ENCODE results near the gene SEPTIN2.

DNA sequence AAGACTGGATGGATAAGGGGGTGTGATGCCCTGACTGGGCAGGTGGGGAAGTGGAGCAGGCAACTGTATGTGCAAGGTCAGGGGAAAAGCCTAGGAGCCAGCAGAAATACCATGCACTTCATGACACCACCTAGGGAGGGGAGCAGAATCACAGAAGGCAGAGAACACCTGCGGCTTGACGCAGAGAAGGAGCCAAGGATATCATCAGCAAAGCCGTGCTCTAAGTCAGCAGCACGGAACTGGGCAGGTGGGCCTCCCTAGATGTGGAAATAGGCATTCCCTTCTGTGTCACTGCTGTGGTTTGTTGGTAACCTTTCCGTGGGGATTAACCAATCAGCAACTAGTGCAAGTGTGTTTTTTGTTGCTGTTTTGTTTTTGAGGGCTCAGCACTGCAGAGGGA, 41.6 kb upstream of the SEPTIN2 start:
- TF ChIP-seq POLR2A (IDR thresholded peaks at IDR 0.05), result no peak
- TF ChIP-seq, protein P1, sequence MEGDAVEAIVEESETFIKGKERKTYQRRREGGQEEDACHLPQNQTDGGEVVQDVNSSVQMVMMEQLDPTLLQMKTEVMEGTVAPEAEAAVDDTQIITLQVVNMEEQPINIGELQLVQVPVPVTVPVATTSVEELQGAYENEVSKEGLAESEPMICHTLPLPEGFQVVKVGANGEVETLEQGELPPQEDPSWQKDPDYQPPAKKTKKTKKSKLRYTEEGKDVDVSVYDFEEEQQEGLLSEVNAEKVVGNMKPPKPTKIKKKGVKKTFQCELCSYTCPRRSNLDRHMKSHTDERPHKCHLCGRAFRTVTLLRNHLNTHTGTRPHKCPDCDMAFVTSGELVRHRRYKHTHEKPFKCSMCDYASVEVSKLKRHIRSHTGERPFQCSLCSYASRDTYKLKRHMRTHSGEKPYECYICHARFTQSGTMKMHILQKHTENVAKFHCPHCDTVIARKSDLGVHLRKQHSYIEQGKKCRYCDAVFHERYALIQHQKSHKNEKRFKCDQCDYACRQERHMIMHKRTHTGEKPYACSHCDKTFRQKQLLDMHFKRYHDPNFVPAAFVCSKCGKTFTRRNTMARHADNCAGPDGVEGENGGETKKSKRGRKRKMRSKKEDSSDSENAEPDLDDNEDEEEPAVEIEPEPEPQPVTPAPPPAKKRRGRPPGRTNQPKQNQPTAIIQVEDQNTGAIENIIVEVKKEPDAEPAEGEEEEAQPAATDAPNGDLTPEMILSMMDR (IDR thresholded peaks at IDR 0.05), result no peak
